ENCODE results near the gene BHLHE40. TPM values are rescaled to one million over a fixed set of nuclear protein-coding genes. Genes with fewer than 3 reads are reported as not detected.

The BHLHE40 gene
- total RNA-seq, 1 donor from 2014 or later: 0.21 TPM

GRCh38 chr3:5004319-5005152, 25.3 kb downstream of the BHLHE40 start:
- Mint-ChIP-seq H3K4me3 (no peak overlapping the region), H3K4me1 (no peaks in the 10 kb centered on the region), H3K36me3 (ENCODE audit: low read depth) (no peaks in the 10 kb centered on the region), H3K27me3 (ENCODE audit: low read depth) (no peaks in the 10 kb centered on the region), H3K27ac (ENCODE audit: unreplicated experiment) (no peak overlapping the region), H3K9me3 (no peaks in the 10 kb centered on the region)
- no peak for DNase-seq (ENCODE audit: low read depth, low spot score)
- TF ChIP-seq CTCF (conservative IDR thresholded peaks at IDR 0.05): no peak

- H3K36me3 Mint-ChIP-seq (ENCODE audit: low read depth): no peaks in the 10 kb centered on the region
Measured at GRCh38 chr3:5005367-5005766, 26.1 kb downstream of the BHLHE40 start.

GRCh38 chr3:5006755-5007202, 27.5 kb downstream of the BHLHE40 start:
- TF ChIP-seq CTCF (conservative IDR thresholded peaks at IDR 0.05): no peak

More at GRCh38 chr3:5005367-5005766, 26.1 kb downstream of the BHLHE40 start:
- no peaks in the 10 kb centered on the region for H3K27me3 Mint-ChIP-seq (ENCODE audit: low read depth)
- no peaks in the 10 kb centered on the region for H3K9me3 Mint-ChIP-seq
- no peak for TF ChIP-seq CTCF (conservative IDR thresholded peaks at IDR 0.05)
- DNase-seq (ENCODE audit: low read depth, low spot score): no peak
- no peaks in the 10 kb centered on the region for H3K4me1 Mint-ChIP-seq
- H3K4me3 Mint-ChIP-seq: no peak overlapping the region
- H3K27ac Mint-ChIP-seq (ENCODE audit: unreplicated experiment): no peak overlapping the region

GRCh38 chr3:5007873-5008272, 28.6 kb downstream of the BHLHE40 start:
- no peaks in the 10 kb centered on the region for H3K4me1 Mint-ChIP-seq
- no peaks in the 10 kb centered on the region for H3K9me3 Mint-ChIP-seq
- H3K27ac Mint-ChIP-seq (ENCODE audit: unreplicated experiment): no peak overlapping the region
- no peak for TF ChIP-seq CTCF (conservative IDR thresholded peaks at IDR 0.05)
- no peaks in the 10 kb centered on the region for H3K36me3 Mint-ChIP-seq (ENCODE audit: low read depth)
- H3K4me3 Mint-ChIP-seq: no peak overlapping the region
- no peaks in the 10 kb centered on the region for H3K27me3 Mint-ChIP-seq (ENCODE audit: low read depth)
- DNase-seq (ENCODE audit: low read depth, low spot score): no peak

More at GRCh38 chr3:5006755-5007202, 27.5 kb downstream of the BHLHE40 start:
- DNase-seq (ENCODE audit: low read depth, low spot score): no peak
- Mint-ChIP-seq H3K27ac (ENCODE audit: unreplicated experiment) (no peak overlapping the region), H3K4me1 (no peaks in the 10 kb centered on the region), H3K27me3 (ENCODE audit: low read depth) (no peaks in the 10 kb centered on the region), H3K4me3 (no peak overlapping the region), H3K36me3 (ENCODE audit: low read depth) (no peaks in the 10 kb centered on the region), H3K9me3 (no peaks in the 10 kb centered on the region)

GRCh38 chr3:5009506-5010109, 30.4 kb downstream of the BHLHE40 start:
- H3K27me3 Mint-ChIP-seq (ENCODE audit: low read depth): peaks cover 2% of the 10 kb centered on the region
- no peak overlapping the region for H3K27ac Mint-ChIP-seq (ENCODE audit: unreplicated experiment)
- no peak for TF ChIP-seq CTCF (conservative IDR thresholded peaks at IDR 0.05)
- H3K4me1 Mint-ChIP-seq: peaks cover 6% of the 10 kb centered on the region
- H3K9me3 Mint-ChIP-seq: no peaks in the 10 kb centered on the region
- no peak for DNase-seq (ENCODE audit: low read depth, low spot score)
- no peak overlapping the region for H3K4me3 Mint-ChIP-seq
- no peaks in the 10 kb centered on the region for H3K36me3 Mint-ChIP-seq (ENCODE audit: low read depth)

All from neural crest cell (in vitro differentiated cells).